PFSK-1 (cell line): ENCODE results near the gene RMDN3.
A peak's percentile ranks its signal among the peaks of the same experiment; 100 is the strongest.

ENCODE experiments used
- FOXP2 ChIP-seq: optimal IDR thresholded peaks from 2 replicates; pipeline ENCODE3; 2011; ENCODE audit warnings: borderline replicate concordance, control low read depth, inconsistent platforms; ENCODE audit not compliant: insufficient read depth; ENCODE audit errors: extremely low read length, extremely low read depth
- POLR2AphosphoS5 ChIP-seq: IDR thresholded peaks from 2 replicates; pipeline ENCODE4 v1.6.1; 2012; ENCODE audit warnings: low read depth, mild to moderate bottlenecking, control low read depth, low read length, moderate library complexity
- SIN3A ChIP-seq: IDR thresholded peaks from 2 replicates; pipeline ENCODE4 v1.6.1; 2012; ENCODE audit warnings: mild to moderate bottlenecking, low read length, moderate library complexity, borderline replicate concordance; ENCODE audit not compliant: insufficient read depth
- TAF1 ChIP-seq: IDR thresholded peaks from 2 replicates; pipeline ENCODE4 v1.6.1; 2012; ENCODE audit warnings: low read length, control low read depth, borderline replicate concordance; ENCODE audit not compliant: insufficient read depth
- TF ChIP-seq, protein P1 (sequence below), 2 experiments: IDR thresholded peaks; 2 replicates each; pipeline versions ENCODE4 v1.6.1 to v1.8.0; 2011 to 2012; ENCODE audit warnings: low read depth in 2 of 2, low read length in 2 of 2, control low read depth in 1 of 2, inconsistent platforms in 1 of 2, mild to moderate bottlenecking in 1 of 2, moderate library complexity in 1 of 2; ENCODE audit not compliant: insufficient read depth in 1 of 2

RMDN3 gene

DNA sequence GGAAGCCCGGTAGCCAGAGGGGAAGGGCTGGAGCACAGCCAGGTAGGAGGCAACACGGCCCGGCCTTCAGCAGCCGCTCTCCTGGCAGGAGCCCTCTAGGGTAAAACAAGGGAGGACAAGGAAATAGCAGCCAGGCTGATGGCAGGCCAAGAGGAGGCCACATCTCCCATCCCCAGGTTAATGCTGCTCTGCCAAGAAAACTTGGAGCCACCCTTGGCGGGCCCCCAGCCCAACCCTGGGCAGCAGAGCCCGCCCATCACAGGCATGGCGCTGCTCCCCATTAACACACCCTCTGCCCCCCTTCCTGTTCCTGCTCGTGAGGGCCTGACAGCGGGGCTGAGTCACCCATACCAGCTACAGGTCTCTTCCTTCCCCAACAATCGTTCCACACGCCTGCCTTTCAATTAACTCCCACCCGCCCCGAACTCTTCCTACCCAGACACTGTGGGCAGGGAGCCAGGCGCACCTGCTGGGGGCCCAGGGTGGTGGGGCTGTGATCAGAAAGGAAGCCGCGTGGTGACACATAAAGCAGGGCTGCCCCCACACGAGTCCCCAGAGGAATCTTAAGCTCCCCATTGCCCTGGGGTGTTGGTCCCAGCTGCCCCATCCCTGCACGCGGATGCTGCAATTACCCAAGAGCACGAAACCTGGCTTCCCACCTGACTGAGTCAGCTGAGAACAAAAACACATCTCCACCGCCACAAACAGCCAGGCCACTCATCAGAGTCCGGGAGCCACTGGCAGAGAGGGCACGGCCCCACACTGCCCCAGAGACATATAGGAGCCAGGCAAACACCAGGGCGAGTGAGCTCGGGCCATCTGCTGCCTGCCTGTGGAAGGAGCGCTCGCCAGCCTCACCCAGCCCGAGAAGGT, 14.5 kb upstream of the RMDN3 start, which contains the start of gene C15orf62:
TSS of gene C15orf62 (plus strand) at position 707 of the 873 bp plus-strand sequence. CDS start 516 bp downstream, outside the sequence.
- TF ChIP-seq SIN3A (0 out of 2 replicates have a peak, but pooled peaks have one; percentile 11), TAF1 (no peak)

DNA sequence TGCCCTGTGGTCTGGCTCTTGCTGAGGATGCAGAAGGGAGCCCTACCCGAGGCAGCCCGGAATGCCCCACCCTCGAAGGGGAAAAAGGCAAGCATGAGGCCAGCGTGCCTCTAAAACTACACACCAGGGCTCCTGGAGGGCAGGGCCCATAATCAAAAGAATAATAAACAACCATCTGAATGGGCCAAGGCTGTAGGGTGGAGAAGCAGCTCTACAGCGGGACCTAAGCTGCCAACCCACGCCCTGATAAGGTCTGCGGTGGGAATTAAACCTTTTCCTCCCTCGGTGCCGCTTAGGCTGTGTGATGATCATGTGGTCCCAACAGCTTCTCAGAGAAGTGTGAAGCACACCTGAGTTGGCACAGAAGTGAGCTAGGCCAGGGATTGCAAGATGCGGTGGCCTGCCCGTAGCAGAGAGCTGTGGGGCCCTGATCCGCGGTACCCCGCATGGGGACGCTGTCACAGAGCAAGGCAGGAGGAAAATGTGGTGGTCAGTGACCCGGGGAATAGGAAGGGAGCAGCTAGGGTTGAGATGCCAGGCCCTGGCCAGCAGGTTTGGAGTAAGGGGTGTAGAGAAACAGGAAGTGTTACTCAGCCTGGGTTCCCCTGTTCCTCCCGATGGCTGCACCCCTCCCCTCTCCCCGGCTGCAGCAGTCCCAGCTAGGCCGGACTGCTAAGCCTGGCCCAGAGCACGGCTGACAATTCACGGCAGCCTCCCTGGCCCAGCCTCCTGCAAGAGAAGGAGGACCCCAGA, 13.6 kb upstream of the RMDN3 start:
- TF ChIP-seq, protein P1, sequence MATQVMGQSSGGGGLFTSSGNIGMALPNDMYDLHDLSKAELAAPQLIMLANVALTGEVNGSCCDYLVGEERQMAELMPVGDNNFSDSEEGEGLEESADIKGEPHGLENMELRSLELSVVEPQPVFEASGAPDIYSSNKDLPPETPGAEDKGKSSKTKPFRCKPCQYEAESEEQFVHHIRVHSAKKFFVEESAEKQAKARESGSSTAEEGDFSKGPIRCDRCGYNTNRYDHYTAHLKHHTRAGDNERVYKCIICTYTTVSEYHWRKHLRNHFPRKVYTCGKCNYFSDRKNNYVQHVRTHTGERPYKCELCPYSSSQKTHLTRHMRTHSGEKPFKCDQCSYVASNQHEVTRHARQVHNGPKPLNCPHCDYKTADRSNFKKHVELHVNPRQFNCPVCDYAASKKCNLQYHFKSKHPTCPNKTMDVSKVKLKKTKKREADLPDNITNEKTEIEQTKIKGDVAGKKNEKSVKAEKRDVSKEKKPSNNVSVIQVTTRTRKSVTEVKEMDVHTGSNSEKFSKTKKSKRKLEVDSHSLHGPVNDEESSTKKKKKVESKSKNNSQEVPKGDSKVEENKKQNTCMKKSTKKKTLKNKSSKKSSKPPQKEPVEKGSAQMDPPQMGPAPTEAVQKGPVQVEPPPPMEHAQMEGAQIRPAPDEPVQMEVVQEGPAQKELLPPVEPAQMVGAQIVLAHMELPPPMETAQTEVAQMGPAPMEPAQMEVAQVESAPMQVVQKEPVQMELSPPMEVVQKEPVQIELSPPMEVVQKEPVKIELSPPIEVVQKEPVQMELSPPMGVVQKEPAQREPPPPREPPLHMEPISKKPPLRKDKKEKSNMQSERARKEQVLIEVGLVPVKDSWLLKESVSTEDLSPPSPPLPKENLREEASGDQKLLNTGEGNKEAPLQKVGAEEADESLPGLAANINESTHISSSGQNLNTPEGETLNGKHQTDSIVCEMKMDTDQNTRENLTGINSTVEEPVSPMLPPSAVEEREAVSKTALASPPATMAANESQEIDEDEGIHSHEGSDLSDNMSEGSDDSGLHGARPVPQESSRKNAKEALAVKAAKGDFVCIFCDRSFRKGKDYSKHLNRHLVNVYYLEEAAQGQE (IDR thresholded peaks at IDR 0.05; ENCODE audit: insufficient read depth in 1 of 2, low read depth in 2 of 2, low read length in 2 of 2) = no peak
- TF ChIP-seq TAF1 = no peak
- TF ChIP-seq POLR2AphosphoS5 = no peak
- no peak for TF ChIP-seq SIN3A
- TF ChIP-seq FOXP2 = no peak

DNA sequence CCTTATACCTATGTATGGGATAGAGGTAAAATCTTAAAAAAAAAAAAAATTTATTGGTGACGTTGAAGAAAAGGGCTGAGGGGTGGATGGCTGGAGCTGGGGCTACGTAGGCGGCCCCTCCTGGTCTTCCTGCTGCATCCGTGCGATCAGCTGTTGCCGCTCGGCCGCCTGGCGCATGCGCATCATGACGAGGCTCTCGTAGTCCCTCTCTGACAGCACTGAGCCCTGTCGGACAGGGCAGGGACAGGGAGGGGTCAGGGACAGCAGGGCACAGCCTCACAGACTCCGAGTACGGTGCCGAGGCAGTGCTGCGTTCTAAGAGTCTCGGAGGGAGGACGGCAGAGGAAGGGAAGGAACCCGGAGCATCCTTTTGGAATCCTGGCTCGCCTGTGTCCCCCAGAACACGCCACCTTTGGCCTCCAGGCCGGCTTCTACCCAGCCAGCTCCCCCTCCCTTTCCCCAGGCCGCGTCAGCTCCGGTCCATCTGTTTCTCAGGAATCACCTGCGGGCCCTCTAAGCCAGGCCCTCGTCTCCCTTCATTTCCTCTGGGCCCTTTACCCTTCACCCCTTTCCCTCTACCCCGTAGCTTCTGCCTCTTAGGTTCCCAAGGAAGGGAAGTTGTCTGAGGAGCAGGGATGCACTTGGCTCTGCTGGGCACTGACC, 12.9 kb upstream of the RMDN3 start:
- TF ChIP-seq, protein P1 (IDR thresholded peaks at IDR 0.05; ENCODE audit: insufficient read depth in 1 of 2, low read depth in 2 of 2, low read length in 2 of 2) = no peak
- TF ChIP-seq FOXP2 = no peak
- no peak for TF ChIP-seq POLR2AphosphoS5
- no peak for TF ChIP-seq SIN3A
- no peak for TF ChIP-seq TAF1

DNA sequence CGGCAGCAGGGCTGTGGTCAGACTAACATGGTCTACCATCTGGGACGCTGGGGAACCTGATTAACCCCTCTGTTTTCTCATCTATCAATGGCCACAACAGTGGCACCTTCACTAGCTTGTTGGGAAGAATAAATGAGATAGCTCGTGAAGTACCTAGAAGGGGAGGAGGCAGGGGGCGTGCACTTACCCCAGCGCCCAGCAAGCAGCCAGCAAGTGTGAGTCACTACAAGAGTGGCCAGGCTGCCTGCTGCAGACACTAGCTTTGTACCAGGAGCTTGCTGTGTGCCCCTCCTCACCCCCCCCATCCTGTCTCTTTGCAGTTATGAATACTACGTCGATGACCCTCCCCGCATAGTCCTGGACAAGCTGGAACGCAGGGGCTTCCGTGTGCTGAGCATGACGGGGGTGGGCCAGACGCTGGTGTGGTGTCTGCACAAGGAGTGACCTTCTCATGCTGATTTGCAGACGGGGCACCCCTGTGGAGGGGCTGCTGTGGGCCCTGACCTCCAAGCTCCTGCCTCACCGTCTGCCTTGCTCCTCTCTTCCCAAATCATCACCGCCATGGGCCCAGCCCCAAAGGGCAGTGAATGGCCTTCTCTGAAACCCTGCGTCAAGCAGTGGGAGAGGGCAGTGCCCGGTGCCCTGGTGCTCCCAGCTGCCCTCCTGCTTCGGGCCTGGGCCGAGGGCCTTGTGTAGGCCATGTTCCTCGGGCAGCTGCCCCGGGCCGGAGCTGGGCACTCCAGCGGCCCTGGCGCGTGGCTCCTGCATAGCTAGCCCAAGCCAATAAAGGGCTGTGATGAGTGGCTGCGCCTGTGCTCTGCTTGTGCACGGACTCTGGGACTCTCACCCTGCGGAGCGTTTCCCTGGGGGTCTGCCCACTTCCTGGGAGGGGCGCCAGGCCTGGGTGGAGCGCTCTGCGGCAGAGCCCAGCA, 12.1 kb upstream of the RMDN3 start:
- no peak for TF ChIP-seq TAF1

DNA sequence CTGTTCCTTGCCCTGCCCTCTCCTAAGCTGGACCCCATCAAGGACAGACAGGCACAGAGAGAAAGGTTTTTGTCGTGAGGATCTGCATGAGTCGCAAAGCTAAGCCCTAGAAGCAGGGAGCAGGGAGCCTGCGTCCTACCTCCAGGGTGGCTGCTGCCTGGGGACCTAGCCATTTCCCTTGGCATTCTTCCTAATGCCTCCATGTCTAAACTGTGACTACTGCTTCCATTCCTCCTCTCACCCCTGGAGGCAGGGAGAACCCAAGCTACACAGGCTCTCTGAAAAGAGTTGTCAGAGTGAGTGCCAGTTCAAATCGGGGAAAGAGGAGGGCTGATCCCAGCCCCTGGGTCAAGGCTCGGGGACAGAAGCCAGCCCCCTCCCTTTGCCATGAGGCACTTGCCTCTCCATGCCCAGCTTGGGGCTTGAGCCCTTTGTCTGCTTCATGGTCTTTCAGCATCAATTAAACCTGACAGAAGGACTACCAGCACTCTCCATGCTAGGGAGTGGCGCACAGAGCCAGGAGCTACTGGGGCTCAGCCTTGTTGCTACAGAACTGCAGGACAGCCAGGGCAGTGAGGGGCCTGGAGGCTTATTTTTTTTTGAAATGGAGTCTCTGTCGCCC, 11.3 kb upstream of the RMDN3 start:
- TF ChIP-seq FOXP2 (no peak), SIN3A (no peak), TAF1 (no peak), POLR2AphosphoS5 (no peak)
- TF ChIP-seq, protein P1 (IDR thresholded peaks at IDR 0.05; ENCODE audit: insufficient read depth in 1 of 2, low read depth in 2 of 2, low read length in 2 of 2) = no peak
